ENCODE measurements around the gene CEP192.

DNA sequence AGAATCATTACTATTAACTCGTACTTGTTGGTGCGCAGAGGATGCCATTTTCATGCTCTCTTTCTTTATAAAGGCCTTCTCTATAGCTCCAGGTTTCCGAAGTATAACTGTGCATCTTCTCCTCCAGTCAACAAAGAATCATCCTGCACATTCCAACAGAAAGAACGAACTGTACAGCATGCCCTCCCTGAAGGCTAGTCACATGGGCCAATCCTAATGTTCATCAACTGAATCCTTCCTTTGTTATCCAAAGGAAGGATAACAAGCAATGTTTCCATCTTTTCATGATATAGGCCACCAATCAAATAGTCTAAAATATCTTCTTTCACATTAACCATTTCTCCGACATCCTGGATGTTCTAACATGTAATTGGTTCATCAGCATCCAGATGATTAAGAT lies 160.5 kb downstream of the CEP192 start:
- TF ChIP-seq, protein P1, sequence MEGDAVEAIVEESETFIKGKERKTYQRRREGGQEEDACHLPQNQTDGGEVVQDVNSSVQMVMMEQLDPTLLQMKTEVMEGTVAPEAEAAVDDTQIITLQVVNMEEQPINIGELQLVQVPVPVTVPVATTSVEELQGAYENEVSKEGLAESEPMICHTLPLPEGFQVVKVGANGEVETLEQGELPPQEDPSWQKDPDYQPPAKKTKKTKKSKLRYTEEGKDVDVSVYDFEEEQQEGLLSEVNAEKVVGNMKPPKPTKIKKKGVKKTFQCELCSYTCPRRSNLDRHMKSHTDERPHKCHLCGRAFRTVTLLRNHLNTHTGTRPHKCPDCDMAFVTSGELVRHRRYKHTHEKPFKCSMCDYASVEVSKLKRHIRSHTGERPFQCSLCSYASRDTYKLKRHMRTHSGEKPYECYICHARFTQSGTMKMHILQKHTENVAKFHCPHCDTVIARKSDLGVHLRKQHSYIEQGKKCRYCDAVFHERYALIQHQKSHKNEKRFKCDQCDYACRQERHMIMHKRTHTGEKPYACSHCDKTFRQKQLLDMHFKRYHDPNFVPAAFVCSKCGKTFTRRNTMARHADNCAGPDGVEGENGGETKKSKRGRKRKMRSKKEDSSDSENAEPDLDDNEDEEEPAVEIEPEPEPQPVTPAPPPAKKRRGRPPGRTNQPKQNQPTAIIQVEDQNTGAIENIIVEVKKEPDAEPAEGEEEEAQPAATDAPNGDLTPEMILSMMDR (IDR thresholded peaks at IDR 0.05), result no peak
- no peak for TF ChIP-seq POLR2A (IDR thresholded peaks at IDR 0.05)

All from uterus (tissue), 2 donors.